ENCODE measurements around the gene NCCRP1.

Gene NCCRP1

DNA sequence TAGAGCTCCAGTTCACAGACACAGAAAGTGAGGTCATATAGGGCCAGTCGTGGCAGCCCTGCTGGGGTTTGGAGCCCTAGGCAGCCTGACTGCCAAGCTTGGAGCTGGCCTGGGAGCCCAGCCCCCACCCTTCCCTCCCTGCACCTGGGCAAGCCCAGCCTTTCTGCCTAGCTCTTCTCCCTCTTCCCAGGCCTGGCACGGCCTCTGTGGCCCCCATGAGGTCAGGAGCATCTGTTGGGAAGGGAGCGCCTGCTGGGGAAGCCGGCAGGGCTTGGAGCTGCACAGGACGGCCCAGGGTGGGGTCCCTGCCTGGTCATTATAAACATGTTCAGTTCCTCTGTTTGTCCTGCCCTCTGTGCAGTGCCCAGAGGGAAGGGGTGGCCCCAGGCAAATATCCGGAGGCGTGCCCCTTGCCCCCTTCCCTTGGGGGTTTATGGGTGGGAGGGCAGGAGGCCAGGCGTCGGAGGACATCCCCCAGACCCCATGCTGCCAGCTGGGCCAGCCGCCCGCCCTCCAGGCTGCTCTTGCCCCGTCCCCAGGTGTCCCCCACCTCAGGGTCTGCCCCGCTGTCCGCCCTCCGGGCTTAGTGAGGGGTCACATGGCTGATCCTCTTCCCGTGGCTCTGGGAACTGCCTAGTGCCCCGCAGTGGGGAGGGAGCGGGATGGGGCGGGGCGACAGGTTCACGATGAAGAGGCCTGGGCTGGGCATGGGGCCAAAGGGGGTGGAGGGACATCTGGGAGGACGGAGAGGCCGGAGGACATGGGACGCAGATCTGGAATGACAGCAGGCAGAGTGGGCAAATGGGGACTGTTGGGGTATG is 30.0 kb upstream of the NCCRP1 start:
- Histone ChIP-seq H3K27ac (ENCODE audit: low read depth, low read length) (peak overlapping the region; percentile 23), H3K36me3 (ENCODE audit: insufficient read depth, low read length) (peaks cover 6% of the 10 kb centered on the region), H3K27me3 (ENCODE audit: control insufficient read depth in 1 of 2, insufficient read depth in 2 of 2, low read length in 2 of 2) (no peaks in the 10 kb centered on the region), H3K9me3 (ENCODE audit: low read length) (no peaks in the 10 kb centered on the region), H3K9ac (ENCODE audit: low read length) (no peak overlapping the region), H3K4me3 (ENCODE audit: low read depth in 1 of 2, low read length in 2 of 2) (no peak overlapping the region), H3K4me1 (ENCODE audit: insufficient read depth, low read length) (peaks cover 11% of the 10 kb centered on the region)

DNA sequence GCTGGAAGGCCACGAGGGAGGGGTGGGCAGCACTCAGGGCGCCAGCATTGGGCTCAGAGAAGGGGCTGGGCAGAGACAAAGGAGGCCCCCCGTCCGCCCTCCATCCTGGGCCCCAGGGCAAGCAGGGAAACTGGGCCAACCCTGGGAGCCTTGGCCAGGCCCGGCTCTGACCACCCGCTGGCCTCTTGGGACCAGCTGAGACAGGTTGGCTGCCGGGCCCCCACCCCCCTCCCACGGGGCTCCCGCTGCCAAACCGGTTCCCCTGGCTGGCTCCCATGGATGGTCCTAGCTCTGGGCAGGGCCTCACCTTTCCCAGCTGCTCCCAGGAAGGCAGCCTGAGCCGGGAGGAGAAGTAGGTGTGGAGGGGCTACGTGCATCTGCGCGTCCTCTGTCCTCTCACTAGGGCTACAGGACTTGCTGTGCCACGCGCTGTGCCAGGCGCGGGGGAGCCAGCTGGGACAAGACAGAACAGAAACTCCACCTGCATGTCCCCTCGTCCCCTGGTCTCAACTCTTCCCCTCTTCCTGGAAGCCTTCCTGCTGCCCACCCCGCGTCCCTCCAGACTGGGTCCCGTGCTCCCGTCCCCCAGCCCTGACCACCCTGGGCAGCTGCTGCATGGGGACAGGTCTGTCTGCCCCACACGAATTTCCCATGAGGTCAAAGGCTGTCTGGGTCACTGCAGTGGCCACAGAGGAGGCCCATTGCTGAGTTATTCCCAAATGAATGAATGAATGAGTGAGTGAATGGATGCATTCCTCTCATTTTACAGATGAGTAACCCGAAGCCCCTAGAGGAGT is 29.1 kb upstream of the NCCRP1 start:
- H3K9me3 ChIP-seq (ENCODE audit: low read length), result no peaks in the 10 kb centered on the region
- H3K4me1 ChIP-seq (ENCODE audit: insufficient read depth, low read length), result peaks cover 11% of the 10 kb centered on the region
- H3K4me3 ChIP-seq (ENCODE audit: low read depth in 1 of 2, low read length in 2 of 2), result no peak overlapping the region
- peaks cover 12% of the 10 kb centered on the region for H3K36me3 ChIP-seq (ENCODE audit: insufficient read depth, low read length)
- no peaks in the 10 kb centered on the region for H3K27me3 ChIP-seq (ENCODE audit: control insufficient read depth in 1 of 2, insufficient read depth in 2 of 2, low read length in 2 of 2)
- H3K9ac ChIP-seq (ENCODE audit: low read length), result no peak overlapping the region
- no peak overlapping the region for H3K27ac ChIP-seq (ENCODE audit: low read depth, low read length)

DNA sequence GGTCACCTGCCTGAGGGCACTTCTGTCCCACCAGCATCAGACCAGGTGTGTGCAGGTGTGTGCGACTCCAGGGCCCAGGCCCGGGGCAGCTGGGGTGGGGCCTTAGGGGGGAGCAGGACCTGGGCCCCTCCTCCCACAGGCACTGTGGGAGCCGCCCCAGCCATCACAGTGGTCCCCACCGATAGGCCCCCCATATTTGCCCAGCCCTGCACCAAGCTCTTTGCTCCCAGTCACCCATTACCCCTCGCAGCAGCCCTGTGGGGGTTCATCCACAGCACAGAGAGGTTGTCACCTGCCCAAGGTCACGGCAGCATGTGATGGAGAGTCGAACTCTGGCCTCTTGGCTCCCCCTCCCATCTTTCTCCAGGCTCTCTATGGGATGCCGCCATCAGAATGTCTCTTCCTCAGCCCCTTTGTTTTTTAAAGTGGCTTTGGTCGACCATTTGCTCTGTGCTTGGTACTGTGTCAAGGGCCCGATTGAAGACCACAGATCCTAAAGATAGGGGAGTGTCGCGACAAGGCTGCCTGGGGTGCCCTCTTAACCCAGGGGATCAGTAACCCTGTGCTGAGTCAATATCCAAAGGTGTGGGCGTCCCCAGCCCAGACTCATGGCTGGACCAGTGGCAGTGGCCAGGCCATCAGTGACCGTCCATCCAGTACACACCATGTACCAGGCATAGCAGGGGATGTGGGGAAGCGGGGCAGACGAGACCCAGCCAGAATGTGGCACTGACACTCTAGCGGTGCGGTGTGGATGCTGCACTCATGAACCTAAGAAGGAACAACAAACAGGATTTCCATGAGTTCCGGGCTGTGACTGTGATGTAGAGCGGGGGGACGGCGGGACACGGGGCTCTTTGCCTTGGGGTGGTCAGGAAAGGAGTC is 28.3 kb upstream of the NCCRP1 start:
- Histone ChIP-seq H3K4me1 (ENCODE audit: insufficient read depth, low read length) (peaks cover 11% of the 10 kb centered on the region), H3K27me3 (ENCODE audit: control insufficient read depth in 1 of 2, insufficient read depth in 2 of 2, low read length in 2 of 2) (no peaks in the 10 kb centered on the region), H3K36me3 (ENCODE audit: insufficient read depth, low read length) (peaks cover 13% of the 10 kb centered on the region), H3K9me3 (ENCODE audit: low read length) (no peaks in the 10 kb centered on the region), H3K9ac (ENCODE audit: low read length) (no peak overlapping the region), H3K4me3 (ENCODE audit: low read depth in 1 of 2, low read length in 2 of 2) (no peak overlapping the region), H3K27ac (ENCODE audit: low read depth, low read length) (no peak overlapping the region)

DNA sequence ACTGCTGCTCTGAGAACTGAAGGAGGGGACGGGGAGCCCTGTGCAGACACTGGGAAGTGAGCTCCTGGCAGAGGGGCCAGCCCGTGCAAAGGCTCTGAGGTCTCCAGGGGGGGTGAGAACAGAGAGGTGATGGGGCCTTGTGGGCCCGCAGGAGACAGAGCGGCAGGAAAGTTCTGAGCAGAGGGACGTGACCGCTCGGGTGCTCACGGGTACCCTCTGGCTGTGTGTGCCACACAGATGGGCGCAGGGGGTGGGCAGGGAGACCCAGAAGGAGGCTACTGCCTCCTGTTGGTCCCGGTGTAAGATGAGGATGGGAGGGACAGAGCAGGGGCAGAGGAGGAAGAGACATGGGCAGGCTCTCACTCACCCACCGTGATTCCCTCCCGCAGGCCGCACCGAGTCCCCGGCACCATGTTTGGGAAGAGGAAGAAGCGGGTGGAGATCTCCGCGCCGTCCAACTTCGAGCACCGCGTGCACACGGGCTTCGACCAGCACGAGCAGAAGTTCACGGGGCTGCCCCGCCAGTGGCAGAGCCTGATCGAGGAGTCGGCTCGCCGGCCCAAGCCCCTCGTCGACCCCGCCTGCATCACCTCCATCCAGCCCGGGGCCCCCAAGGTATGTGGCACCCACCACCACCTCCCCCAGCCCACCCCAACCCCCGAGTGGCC is 27.5 kb upstream of the NCCRP1 start:
- H3K27ac ChIP-seq (ENCODE audit: low read depth, low read length), result no peak overlapping the region
- H3K9ac ChIP-seq (ENCODE audit: low read length), result no peak overlapping the region
- H3K9me3 ChIP-seq (ENCODE audit: low read length), result no peaks in the 10 kb centered on the region
- no peak overlapping the region for H3K4me3 ChIP-seq (ENCODE audit: low read depth in 1 of 2, low read length in 2 of 2)
- H3K27me3 ChIP-seq (ENCODE audit: control insufficient read depth in 1 of 2, insufficient read depth in 2 of 2, low read length in 2 of 2), result no peaks in the 10 kb centered on the region
- peaks cover 11% of the 10 kb centered on the region for H3K4me1 ChIP-seq (ENCODE audit: insufficient read depth, low read length)
- peaks cover 13% of the 10 kb centered on the region for H3K36me3 ChIP-seq (ENCODE audit: insufficient read depth, low read length)

DNA sequence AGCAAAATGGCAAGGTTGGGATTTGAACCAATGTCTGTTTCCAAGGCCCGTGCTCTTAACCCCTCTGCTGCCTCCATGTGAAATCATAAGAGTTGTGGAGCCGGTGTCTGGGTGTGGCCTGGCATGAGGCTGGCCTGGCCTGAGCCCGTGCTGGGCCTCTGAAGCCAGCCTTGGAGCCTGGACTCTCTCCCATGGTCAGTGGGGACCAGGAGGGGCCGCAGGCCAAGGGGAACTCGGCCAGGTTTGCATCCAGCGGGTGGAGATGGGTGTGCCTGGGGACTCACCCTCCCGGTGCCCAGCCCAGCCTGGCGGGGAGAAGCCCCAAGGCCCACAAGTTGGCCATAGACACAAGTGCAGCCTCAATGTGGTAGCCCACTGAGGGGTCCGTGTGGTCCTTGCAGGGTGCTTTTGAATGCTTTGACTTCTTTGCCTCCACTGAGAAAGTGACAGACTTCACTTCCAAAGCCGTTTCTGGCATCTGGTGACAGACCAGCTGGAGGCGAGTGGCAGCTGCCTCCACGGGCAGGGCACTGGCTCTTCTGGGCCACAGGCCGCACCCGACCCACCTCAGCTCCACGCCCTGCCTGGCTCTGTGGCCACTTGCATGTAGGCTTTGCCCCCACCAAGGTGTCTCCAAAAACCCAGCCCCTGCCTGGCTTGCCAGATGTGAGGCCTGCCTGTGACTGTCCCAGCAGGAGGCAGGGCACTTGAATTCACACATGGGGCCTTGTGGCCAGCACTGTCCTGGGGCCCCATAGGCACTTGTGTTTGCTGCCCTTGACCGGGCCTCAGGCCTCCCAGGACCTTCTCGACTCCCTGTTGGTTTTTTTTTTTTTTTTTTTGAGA is 26.2 kb upstream of the NCCRP1 start:
- Histone ChIP-seq H3K36me3 (ENCODE audit: insufficient read depth, low read length) (peaks cover 21% of the 10 kb centered on the region), H3K27ac (ENCODE audit: low read depth, low read length) (no peak overlapping the region), H3K4me1 (ENCODE audit: insufficient read depth, low read length) (peaks cover 11% of the 10 kb centered on the region), H3K9me3 (ENCODE audit: low read length) (no peaks in the 10 kb centered on the region), H3K27me3 (ENCODE audit: control insufficient read depth in 1 of 2, insufficient read depth in 2 of 2, low read length in 2 of 2) (no peaks in the 10 kb centered on the region), H3K4me3 (ENCODE audit: low read depth in 1 of 2, low read length in 2 of 2) (no peak overlapping the region), H3K9ac (ENCODE audit: low read length) (no peak overlapping the region)

DNA sequence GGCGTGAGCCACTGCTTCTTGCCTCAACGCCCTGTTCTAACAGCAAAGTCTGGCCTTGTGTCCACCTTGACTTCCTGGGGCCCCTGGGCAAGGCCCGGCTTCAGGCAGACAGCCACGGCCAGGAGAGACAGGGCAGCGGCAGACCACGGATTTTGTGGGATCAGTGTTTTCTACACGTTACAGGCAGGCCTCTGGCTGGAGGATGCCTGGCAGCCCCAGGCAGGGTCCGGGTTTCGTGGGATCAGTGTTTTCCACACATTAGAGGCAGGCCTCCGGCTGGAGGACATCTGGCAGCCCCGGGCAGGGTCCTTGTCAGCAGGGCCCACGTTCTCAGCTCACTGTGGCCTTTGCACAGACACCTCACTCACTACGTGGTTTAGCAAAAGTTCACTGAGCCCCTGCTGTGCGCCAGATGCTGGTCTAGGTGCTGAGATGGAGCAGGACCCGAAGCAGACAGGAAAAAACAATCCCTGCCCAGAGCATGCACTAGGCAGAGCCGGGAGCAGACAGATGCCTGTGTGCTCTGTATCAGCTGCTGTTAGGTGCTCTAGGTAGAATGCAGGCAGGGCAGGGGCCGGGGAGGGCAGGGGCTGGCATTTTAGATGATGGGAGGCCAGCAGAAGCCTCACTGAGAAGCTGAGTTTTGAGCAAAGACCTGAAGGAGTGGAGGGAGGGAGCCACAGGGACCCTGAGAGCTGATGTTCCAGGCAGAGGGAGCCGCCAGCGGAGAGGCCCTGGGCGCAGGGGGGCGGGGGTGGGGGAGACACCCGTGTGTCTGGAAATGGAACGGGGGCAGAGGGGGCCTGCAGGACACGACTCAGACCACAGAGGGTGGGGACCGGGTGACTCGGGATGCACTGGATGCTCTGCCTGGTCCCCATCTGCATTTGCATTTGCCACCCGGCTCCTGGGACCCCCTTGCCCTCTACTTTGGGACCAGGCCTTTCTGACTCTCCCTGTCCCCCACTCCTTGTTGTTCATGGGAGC is 25.0 kb upstream of the NCCRP1 start:
- H3K27ac ChIP-seq (ENCODE audit: low read depth, low read length), result no peak overlapping the region
- H3K36me3 ChIP-seq (ENCODE audit: insufficient read depth, low read length), result peaks cover 26% of the 10 kb centered on the region
- H3K9ac ChIP-seq (ENCODE audit: low read length), result no peak overlapping the region
- no peaks in the 10 kb centered on the region for H3K27me3 ChIP-seq (ENCODE audit: control insufficient read depth in 1 of 2, insufficient read depth in 2 of 2, low read length in 2 of 2)
- H3K4me1 ChIP-seq (ENCODE audit: insufficient read depth, low read length), result peaks cover 5% of the 10 kb centered on the region
- no peaks in the 10 kb centered on the region for H3K9me3 ChIP-seq (ENCODE audit: low read length)
- no peak overlapping the region for H3K4me3 ChIP-seq (ENCODE audit: low read depth in 1 of 2, low read length in 2 of 2)

DNA sequence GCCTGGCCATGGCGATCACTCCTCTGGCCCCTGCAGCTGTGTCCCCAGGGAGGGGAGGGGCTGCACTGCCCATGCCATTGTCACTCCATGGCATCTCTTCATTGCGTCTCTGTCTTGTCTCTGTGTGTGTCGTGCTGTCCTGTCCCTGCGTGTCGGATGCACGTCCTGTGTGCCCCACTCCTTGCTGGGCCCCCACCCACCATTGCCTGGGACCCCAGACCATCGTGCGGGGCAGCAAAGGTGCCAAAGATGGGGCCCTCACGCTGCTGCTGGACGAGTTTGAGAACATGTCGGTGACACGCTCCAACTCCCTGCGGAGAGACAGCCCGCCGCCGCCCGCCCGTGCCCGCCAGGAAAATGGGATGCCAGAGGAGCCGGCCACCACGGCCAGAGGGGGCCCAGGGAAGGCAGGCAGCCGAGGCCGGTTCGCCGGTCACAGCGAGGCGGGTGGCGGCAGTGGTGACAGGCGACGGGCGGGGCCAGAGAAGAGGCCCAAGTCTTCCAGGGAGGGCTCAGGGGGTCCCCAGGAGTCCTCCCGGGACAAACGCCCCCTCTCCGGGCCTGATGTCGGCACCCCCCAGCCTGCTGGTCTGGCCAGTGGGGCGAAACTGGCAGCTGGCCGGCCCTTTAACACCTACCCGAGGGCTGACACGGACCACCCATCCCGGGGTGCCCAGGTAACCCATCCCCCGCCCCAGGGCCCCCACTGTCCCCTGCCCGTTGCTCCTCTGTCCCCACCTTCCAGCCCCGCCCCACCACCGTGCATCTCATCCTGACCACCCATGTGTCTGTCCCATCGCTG is 23.9 kb upstream of the NCCRP1 start:
- no peak overlapping the region for H3K9ac ChIP-seq (ENCODE audit: low read length)
- H3K27me3 ChIP-seq (ENCODE audit: control insufficient read depth in 1 of 2, insufficient read depth in 2 of 2, low read length in 2 of 2), result no peaks in the 10 kb centered on the region
- H3K4me1 ChIP-seq (ENCODE audit: insufficient read depth, low read length), result no peaks in the 10 kb centered on the region
- no peak overlapping the region for H3K27ac ChIP-seq (ENCODE audit: low read depth, low read length)
- peaks cover 33% of the 10 kb centered on the region for H3K36me3 ChIP-seq (ENCODE audit: insufficient read depth, low read length)
- no peaks in the 10 kb centered on the region for H3K9me3 ChIP-seq (ENCODE audit: low read length)
- no peak overlapping the region for H3K4me3 ChIP-seq (ENCODE audit: low read depth in 1 of 2, low read length in 2 of 2)

DNA sequence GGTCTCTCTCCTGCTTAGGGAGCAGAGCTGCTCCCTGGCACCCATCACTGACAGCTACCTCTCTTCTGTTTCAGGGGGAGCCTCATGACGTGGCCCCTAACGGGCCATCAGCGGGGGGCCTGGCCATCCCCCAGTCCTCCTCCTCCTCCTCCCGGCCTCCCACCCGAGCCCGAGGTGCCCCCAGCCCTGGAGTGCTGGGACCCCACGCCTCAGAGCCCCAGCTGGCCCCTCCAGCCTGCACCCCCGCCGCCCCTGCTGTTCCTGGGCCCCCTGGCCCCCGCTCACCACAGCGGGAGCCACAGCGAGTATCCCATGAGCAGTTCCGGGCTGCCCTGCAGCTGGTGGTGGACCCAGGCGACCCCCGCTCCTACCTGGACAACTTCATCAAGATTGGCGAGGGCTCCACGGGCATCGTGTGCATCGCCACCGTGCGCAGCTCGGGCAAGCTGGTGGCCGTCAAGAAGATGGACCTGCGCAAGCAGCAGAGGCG is 23.2 kb upstream of the NCCRP1 start:
- H3K27me3 ChIP-seq (ENCODE audit: control insufficient read depth in 1 of 2, insufficient read depth in 2 of 2, low read length in 2 of 2), result no peaks in the 10 kb centered on the region
- no peak overlapping the region for H3K27ac ChIP-seq (ENCODE audit: low read depth, low read length)
- no peaks in the 10 kb centered on the region for H3K4me1 ChIP-seq (ENCODE audit: insufficient read depth, low read length)
- no peak overlapping the region for H3K4me3 ChIP-seq (ENCODE audit: low read depth in 1 of 2, low read length in 2 of 2)
- peaks cover 36% of the 10 kb centered on the region for H3K36me3 ChIP-seq (ENCODE audit: insufficient read depth, low read length)
- H3K9me3 ChIP-seq (ENCODE audit: low read length), result no peaks in the 10 kb centered on the region
- no peak overlapping the region for H3K9ac ChIP-seq (ENCODE audit: low read length)

DNA sequence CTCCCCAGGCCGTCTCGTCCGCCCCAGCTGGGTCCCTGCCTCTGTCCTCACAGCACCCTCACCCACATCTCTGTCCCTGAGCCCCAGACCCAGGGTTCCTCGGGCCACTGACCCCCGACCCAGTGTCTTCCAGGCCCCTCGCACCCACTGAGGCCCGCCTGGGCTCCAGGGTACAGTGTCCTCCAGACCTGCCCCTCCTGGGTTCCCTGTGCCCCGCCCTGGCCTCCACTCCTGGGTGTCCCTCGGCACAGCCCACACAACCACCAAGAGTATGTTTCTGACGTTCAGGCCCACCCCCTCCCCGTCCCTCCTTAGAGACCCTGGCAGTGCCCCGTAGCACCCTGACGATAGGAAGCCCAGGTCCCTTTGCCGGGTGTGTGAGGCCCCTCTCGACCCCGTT is 22.6 kb upstream of the NCCRP1 start:
- no peaks in the 10 kb centered on the region for H3K4me1 ChIP-seq (ENCODE audit: insufficient read depth, low read length)
- no peaks in the 10 kb centered on the region for H3K9me3 ChIP-seq (ENCODE audit: low read length)
- H3K4me3 ChIP-seq (ENCODE audit: low read depth in 1 of 2, low read length in 2 of 2), result no peak overlapping the region
- no peak overlapping the region for H3K9ac ChIP-seq (ENCODE audit: low read length)
- no peaks in the 10 kb centered on the region for H3K27me3 ChIP-seq (ENCODE audit: control insufficient read depth in 1 of 2, insufficient read depth in 2 of 2, low read length in 2 of 2)
- peaks cover 36% of the 10 kb centered on the region for H3K36me3 ChIP-seq (ENCODE audit: insufficient read depth, low read length)
- no peak overlapping the region for H3K27ac ChIP-seq (ENCODE audit: low read depth, low read length)

All from muscle layer of colon (tissue), 2 donors.